Measurements from ENCODE around the gene ENO4. TPM values are rescaled to one million over a fixed set of nuclear protein-coding genes. Genes with fewer than 3 reads are reported as not detected.

The ENO4 gene
- total RNA-seq, 1 experiment from 2014 or later = not detected

GRCh38 chr10:116925056-116925455 is 75.8 kb downstream of the ENO4 start:
- CTCF ChIA-PET = no interaction called here

GRCh38 chr10:116926426-116926825 is 77.1 kb downstream of the ENO4 start:
- no peaks in the 10 kb centered on the region for H3K27me3 Mint-ChIP-seq (ENCODE audit: insufficient read depth, unreplicated experiment)
- H3K4me1 ChIP-seq = no peaks in the 10 kb centered on the region
- H3K9me3 ChIP-seq = no peaks in the 10 kb centered on the region
- TF ChIP-seq CTCF (IDR thresholded peaks at IDR 0.05; ENCODE audit: insufficient read depth in 1 of 2, low read depth in 1 of 2, low read length in 1 of 2, severe bottlenecking in 1 of 2, unreplicated experiment in 1 of 2) = no peak
- no peaks in the 10 kb centered on the region for H3K9me3 Mint-ChIP-seq (ENCODE audit: unreplicated experiment)
- H3K4me1 Mint-ChIP-seq (ENCODE audit: low read depth, unreplicated experiment) = no peaks in the 10 kb centered on the region
- POLR2A ChIA-PET = no interaction called here
- H3K27me3 ChIP-seq (replicated peaks; ENCODE audit: control insufficient read depth, insufficient read depth, low read length) = no peaks in the 10 kb centered on the region
- no TSS peak for BruUV-seq (replicated peaks)
- H3K27ac Mint-ChIP-seq (ENCODE audit: unreplicated experiment) = no peak overlapping the region
- H3K4me3 Mint-ChIP-seq (ENCODE audit: unreplicated experiment) = no peak overlapping the region
- H3K36me3 Mint-ChIP-seq (ENCODE audit: insufficient read depth, unreplicated experiment) = peaks cover 77% of the 10 kb centered on the region
- intact Hi-C loops (cut with micrococcal nuclease; ENCODE audit: unreplicated experiment) = no loop called here
- H3K36me3 ChIP-seq (ENCODE audit: control insufficient read depth, insufficient read depth, low read length) = no peaks in the 10 kb centered on the region; the same call in 1 of the 2 replicates
- no peak for DNase-seq
- H3K4me3 ChIP-seq (ENCODE audit: low read depth, low read length) = no peak overlapping the region
- CTCF ChIA-PET = no interaction called here

More at GRCh38 chr10:116925056-116925455, 75.8 kb downstream of the ENO4 start:
- Histone ChIP-seq H3K4me3 (ENCODE audit: low read depth, low read length) (no peak overlapping the region), H3K9me3 (no peaks in the 10 kb centered on the region), H3K4me1 (no peaks in the 10 kb centered on the region), H3K27me3 (replicated peaks; ENCODE audit: control insufficient read depth, insufficient read depth, low read length) (no peaks in the 10 kb centered on the region), H3K36me3 (ENCODE audit: control insufficient read depth, insufficient read depth, low read length) (peaks cover under 1% of the 10 kb centered on the region)
- Mint-ChIP-seq H3K36me3 (ENCODE audit: insufficient read depth, unreplicated experiment) (peaks cover 82% of the 10 kb centered on the region), H3K27me3 (ENCODE audit: insufficient read depth, unreplicated experiment) (no peaks in the 10 kb centered on the region), H3K9me3 (ENCODE audit: unreplicated experiment) (no peaks in the 10 kb centered on the region), H3K27ac (ENCODE audit: unreplicated experiment) (no peak overlapping the region), H3K4me3 (ENCODE audit: unreplicated experiment) (no peak overlapping the region), H3K4me1 (ENCODE audit: low read depth, unreplicated experiment) (no peaks in the 10 kb centered on the region)
- no peak for DNase-seq
- no TSS peak for BruUV-seq (replicated peaks)
- intact Hi-C loops (cut with micrococcal nuclease; ENCODE audit: unreplicated experiment) = no loop called here
- POLR2A ChIA-PET = no interaction called here
- no peak for TF ChIP-seq CTCF (IDR thresholded peaks at IDR 0.05; ENCODE audit: insufficient read depth in 1 of 2, low read depth in 1 of 2, low read length in 1 of 2, severe bottlenecking in 1 of 2, unreplicated experiment in 1 of 2)

GRCh38 chr10:116931806-116932205 is 82.5 kb downstream of the ENO4 start:
- Histone ChIP-seq H3K4me3 (ENCODE audit: low read depth, low read length) (no peak overlapping the region), H3K4me1 (no peaks in the 10 kb centered on the region), H3K9me3 (no peaks in the 10 kb centered on the region), H3K36me3 (ENCODE audit: control insufficient read depth, insufficient read depth, low read length) (no peaks in the 10 kb centered on the region; the same call in 1 of the 2 replicates), H3K27me3 (replicated peaks; ENCODE audit: control insufficient read depth, insufficient read depth, low read length) (no peaks in the 10 kb centered on the region)
- no peak for TF ChIP-seq CTCF (IDR thresholded peaks at IDR 0.05; ENCODE audit: insufficient read depth in 1 of 2, low read depth in 1 of 2, low read length in 1 of 2, severe bottlenecking in 1 of 2, unreplicated experiment in 1 of 2)
- DNase-seq = no peak
- ChIA-PET CTCF (no interaction called here), POLR2A (no interaction called here)
- H3K27me3 Mint-ChIP-seq (ENCODE audit: insufficient read depth, unreplicated experiment) = no peaks in the 10 kb centered on the region
- no TSS peak for BruUV-seq (replicated peaks)
- no peak overlapping the region for H3K4me3 Mint-ChIP-seq (ENCODE audit: unreplicated experiment)
- peaks cover 14% of the 10 kb centered on the region for H3K9me3 Mint-ChIP-seq (ENCODE audit: unreplicated experiment)
- no peak overlapping the region for H3K27ac Mint-ChIP-seq (ENCODE audit: unreplicated experiment)
- H3K36me3 Mint-ChIP-seq (ENCODE audit: insufficient read depth, unreplicated experiment) = peaks cover 87% of the 10 kb centered on the region
- intact Hi-C loops (cut with micrococcal nuclease; ENCODE audit: unreplicated experiment) = no loop called here
- H3K4me1 Mint-ChIP-seq (ENCODE audit: low read depth, unreplicated experiment) = no peaks in the 10 kb centered on the region

Other genes with a start within 250 kb of the ENO4 start
- gene PNLIPRP2, start 228.5 kb upstream of the ENO4 start, total RNA-seq (2022) = 0.67 and 1.00 TPM in 2 replicates
- 22.9 and 27.0 TPM in 2 replicates for gene HSPA12A, start 106.9 kb upstream of the ENO4 start, total RNA-seq (2022)
- gene SHTN1, start 155.7 kb downstream of the ENO4 start, total RNA-seq (2022) = 80.8 and 86.9 TPM in 2 replicates